Hematopoietic multipotent progenitor cell treated with erythropoietin and hydrocortisone succinate and interleukin-3 and kit ligand, for 6 days (in vitro differentiated cells): ENCODE measurements around the gene SLC41A3.
"Not testable (repeated sequence)": the region's sequence is repeated elsewhere in the genome, so short reads cannot be mapped to it uniquely, and the experiment has no call there.

ENCODE experiments used
- DNase-seq: peaks from one replicate; pipeline ENCODE4 v3.0.0-alpha.2; 2015

SLC41A3 gene

GRCh38 chr3:126025116-126025729, 58.7 kb downstream of the SLC41A3 start:
- DNase-seq = no peak

DNA sequence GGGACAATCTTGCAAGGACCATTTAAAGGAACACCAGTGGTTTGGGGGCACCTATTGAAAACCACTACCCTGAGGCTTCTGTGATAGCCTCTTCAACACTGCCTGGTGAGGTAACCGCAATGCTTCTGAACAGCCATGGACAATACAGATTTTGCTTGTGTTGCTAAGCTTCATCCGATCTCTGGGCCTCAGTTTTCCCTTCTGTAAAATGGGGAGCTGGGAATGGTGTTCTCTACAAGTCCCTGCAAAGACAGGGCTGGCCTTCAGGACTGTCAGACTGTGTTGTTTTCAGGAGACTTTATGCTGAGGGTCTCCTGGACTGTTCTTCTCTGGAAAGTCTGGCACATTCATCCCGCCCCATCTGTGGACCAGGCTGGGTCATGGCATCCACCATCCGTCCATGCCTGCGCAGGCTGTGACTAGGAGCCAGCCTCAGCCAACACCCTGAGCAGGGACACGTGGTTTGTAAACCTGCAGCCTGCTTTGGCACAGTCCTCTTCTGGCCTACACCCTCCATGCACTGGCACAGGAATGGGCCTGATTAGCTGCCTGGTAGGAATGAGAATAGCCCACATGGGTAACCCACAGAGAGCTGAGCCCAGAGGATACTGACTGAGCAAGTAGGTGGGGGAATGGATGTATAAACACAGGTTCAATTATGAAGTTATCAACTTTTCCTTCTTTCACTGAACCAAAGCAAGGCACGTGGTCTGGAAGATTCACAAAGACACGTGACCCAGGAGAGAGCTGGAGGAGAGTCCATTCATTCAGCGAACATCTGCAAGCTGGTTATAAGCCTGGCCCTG, 59.7 kb downstream of the SLC41A3 start:
- DNase-seq = no peak

- DNase-seq = no peak
Measured at GRCh38 chr3:126023390-126023789, 60.5 kb downstream of the SLC41A3 start.

DNA sequence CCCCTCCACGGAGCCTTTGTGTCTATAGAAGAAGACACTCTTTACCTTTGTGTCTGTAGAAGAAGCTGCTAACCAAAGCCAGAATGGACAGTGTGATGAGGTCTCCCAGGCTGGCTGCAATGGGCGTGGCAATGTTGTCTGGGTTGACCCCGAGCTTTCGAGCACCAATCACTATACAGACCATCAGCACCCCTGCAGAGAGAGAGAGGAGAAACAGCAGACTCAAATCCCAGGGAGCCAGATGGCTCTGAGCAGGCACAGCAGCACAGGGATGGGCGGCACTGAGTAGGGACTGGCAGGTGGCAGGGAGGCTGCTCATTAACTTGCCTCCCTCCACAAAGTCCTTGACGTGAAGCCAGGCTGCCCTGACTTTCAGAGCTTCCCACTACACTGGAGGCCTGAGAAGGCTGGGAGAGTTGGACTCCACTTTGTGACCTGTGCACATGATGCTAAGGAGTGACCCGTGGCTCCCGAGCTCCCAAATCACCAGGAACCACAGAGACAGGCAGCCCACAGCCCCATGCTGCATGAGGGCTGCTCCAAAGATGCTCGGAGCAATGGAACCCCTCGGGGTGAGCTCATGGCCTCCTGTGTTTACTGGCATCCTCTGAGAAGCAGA, 61.1 kb downstream of the SLC41A3 start:
- DNase-seq = no peak

DNA sequence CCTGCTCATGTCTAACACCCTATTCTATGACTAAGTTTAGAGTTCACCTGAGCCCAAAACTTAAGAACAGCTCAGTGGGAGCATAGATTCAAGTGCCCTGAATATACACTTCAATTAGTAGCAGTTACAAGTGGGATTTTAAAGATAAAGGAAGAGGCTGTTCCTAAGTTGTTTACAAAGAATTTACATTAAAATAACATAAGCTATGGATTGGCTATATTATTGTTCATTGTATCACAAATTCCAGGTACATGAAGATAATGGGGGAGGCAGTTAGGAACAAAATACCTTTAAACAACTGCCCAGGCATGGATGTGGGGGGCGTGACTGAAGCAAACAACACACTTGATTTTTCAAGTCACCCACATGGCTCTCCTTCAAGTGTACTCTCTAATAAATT, 62.2 kb downstream of the SLC41A3 start:
- DNase-seq = no peak

DNA sequence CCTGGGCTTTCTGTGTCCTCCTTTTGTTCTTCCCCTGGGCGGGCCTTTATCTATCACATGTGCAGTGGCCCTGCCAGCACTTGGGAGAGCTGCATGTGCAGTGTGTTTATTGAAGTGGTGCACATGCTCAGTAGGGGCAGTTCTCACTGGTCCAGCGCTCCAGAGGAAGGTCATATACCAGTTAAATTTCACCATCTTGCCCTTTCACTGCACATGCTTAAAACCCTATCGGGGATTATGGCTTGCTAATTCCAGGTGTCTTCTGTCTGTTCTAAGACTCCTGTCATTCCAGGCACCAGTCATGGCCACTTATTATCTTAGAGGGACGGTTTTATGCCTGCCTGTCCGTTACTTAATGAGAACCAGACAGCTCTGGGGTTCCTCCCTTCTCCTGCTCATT, 62.7 kb downstream of the SLC41A3 start:
- DNase-seq = no peak

GRCh38 chr3:126019683-126020082, 64.2 kb downstream of the SLC41A3 start:
- no peak for DNase-seq

DNA sequence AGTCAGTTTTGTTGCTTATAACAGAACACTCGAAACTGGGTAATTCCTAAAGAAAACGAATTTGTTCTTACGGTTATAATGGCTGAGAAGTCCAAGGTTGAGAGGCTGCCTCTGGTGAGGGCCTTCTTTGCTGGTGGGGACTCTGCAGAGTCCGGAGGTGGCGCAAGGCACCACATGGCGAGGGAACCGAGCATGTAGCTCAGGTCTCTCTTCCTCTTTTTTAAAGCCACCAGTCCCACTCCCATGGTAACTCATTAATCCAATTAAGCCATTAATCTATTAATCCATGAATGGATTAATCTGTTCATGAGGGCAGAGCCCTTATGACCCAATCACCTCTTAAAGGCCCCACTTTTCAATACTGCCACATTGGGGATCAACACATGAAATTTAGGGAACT, 64.9 kb downstream of the SLC41A3 start:
- DNase-seq = no peak

DNA sequence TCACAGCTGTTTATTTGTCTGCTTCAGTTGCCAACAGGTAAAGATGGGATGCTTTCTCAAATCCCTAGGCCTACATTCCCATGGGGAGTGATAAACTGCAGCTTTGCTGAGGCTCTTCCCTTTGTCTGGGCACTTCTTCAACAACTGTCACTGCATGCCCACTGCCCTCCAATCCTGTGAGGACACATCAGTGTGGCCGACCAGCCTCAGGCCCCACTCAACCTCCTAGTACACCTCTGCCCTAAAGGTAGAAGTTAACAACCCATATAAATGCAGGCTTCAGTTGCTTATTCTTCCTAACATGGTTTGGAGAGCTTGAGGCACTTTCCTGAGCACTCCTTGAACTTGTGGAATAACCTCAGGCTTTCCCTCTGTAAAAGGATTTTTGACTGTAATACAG, 65.4 kb downstream of the SLC41A3 start:
- DNase-seq = no peak

- DNase-seq = no peak
Measured at GRCh38 chr3:126017362-126017761, 66.6 kb downstream of the SLC41A3 start.

DNA sequence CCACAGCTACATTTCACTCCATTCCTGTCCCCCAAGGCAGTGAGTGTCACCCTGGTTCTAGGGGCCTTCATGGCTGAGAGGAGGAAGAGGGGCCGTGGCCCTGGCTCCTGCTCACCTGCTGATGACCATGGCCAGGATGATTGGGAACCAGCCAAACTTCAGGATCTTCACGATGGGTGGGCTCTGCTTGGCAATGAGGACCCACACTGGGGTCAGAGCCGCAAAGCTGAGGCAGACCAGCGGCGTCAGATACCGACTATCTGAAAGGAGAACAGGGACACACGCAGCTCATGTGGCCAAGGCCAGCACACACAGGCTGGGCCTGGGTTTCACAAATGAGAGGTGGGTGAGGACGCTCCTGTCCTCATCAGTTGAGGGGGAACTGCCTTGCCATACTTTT, 67.3 kb downstream of the SLC41A3 start:
- no peak for DNase-seq

DNA sequence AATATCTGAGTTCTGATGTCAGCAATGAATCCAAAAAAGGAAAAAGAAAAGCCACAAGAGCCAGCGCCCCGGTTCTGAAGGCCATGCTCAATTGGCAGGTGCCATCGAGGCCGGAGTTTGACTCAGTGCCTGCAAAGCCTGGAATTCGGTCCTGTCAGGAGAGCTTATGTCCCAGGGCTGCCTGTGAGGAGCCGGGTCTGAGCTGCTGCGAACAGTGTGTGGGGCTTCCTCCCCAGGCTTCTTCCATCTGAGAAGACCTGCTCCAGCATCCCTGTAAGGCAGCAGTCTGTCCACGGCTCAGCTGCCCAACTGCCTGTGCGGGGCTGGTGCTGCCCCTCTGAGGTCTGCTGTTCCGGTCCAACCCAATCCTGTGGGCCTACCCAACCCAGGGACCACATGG, 68.8 kb downstream of the SLC41A3 start:
- DNase-seq = no peak

GRCh38 chr3:126014252-126014651, 69.7 kb downstream of the SLC41A3 start:
- no peak for DNase-seq

GRCh38 chr3:126013751-126014156, 70.2 kb downstream of the SLC41A3 start:
- no peak for DNase-seq

DNA sequence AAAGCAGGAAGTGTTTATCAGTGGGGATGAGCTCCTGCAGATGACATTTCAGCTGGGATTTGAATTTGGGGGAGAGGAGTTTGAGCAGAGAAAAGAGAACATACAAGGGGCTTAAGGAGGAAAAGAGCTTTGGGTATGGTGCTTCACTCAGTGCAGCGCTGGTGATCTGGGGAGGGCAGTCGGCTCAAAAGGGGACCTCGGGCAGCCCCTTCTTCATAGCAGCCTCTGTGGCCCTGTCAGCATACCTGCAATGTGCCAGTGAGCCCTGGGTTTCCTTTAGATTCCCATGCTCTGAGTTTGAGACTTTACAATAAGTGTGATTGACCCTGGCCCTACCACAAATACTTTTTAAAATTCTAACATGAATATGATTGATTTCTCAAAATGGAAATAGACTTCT, 74.7 kb downstream of the SLC41A3 start:
- no peak for DNase-seq

DNA sequence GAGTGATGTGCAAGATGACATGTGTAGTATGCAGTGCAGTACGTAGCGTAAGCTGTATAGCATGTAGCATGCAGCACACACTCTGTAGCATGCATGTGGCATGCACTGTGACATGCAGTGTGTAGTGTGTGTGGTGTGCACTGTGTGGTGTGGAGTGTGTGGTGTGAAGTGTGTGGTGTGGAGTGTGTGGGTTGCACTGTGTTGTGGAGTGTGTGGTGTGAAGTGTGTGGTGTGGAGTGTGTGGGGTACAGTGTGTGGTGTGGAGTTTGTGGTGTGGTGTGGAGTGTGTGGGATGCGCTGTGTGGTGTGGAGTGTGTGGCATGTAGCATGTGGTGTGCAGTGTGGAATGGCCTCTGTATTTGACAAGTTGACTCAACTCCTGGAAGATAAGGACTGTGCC, 75.7 kb downstream of the SLC41A3 start:
- DNase-seq = no peak

- DNase-seq = peak; percentile 9
Measured at GRCh38 chr3:126005951-126006350, 78.0 kb downstream of the SLC41A3 start.

GRCh38 chr3:126004692-126005091, 79.2 kb downstream of the SLC41A3 start:
- no peak for DNase-seq

- DNase-seq = no peak
Measured at GRCh38 chr3:126004217-126004616, 79.7 kb downstream of the SLC41A3 start.

GRCh38 chr3:126003447-126004190, 80.3 kb downstream of the SLC41A3 start:
- DNase-seq = no peak

DNA sequence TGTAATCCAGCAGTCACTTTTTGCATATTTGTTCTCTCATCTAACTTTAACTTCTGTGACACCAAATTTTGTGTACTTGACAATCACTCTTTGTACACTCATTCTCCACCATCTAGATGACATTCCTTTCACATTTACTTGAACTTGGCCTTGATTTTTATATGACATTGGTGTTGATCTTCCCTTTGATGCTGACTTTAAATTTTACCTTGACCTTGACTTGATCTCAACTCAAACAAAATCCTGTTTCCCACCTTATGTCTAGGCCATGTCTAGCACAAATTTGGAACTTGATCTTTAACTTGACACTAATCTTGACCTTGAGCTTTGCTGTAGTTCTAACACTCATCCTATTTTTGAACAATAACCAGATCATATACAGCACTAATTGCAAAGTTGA, 81.7 kb downstream of the SLC41A3 start:
- no peak for DNase-seq

DNA sequence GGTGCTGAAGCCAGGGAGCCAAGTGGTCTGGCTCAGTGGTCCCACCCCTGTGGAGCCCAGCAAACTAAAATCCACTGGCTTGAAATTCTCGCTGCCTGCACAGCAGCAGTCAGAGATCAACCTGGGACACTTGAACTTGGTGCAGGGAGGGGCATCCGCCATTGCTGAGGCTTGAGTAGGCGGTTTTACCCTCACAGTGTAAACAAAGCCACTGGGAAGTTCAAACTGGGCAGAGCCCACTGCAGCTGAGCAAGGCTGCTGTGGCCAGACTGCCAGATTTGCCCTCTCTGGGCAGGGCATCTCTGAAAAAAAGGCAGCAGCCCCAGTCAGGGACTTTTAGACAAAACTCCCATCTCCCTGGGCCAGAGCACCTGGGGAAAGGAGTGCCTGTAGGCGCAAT, 87.2 kb downstream of the SLC41A3 start:
- not testable (repeated sequence) for DNase-seq

- DNase-seq = peak; percentile 82
Measured at GRCh38 chr3:125990253-125990970, 93.5 kb downstream of the SLC41A3 start.
